Subcutaneous adipose tissue (tissue), 4 donors: ENCODE results near the gene KPNB1. TPM values are rescaled to one million over a fixed set of nuclear protein-coding genes. Genes with fewer than 3 reads are reported as not detected.

ENCODE experiments used
- CTCF ChIP-seq: fragments of 450-650 bp; IDR thresholded peaks from one replicate; pipeline ENCODE4 v1.5.1; 2016; ENCODE audit warnings: low read depth, mild to moderate bottlenecking, control low read depth, antibody characterized with exemption, moderate library complexity
- total RNA-seq, 4 donors: library from RNA; depleted of rRNA; stranded (reverse); fragments of >200 nt; gene quantifications; one replicate each; pipeline ENCODE4 v1.1.0, GENCODE V29; 2016

KPNB1 gene
- total RNA-seq, 4 donors from 2014 or later, result 200 to 235 (median 215) TPM

GRCh38 chr17:47615766-47616424 is 33.8 kb upstream of the KPNB1 start:
- no peak for TF ChIP-seq CTCF

- TF ChIP-seq CTCF, result no peak
Measured at GRCh38 chr17:47618410-47618809, 31.3 kb upstream of the KPNB1 start.

GRCh38 chr17:47620503-47621245 is 29.0 kb upstream of the KPNB1 start:
- no peak for TF ChIP-seq CTCF

GRCh38 chr17:47621293-47622179 is 28.2 kb upstream of the KPNB1 start:
- no peak for TF ChIP-seq CTCF

GRCh38 chr17:47622180-47622549 is 27.6 kb upstream of the KPNB1 start:
- TF ChIP-seq CTCF, result no peak

- no peak for TF ChIP-seq CTCF
Measured at GRCh38 chr17:47624727-47625068, 25.0 kb upstream of the KPNB1 start.

- TF ChIP-seq CTCF, result no peak
Measured at GRCh38 chr17:47628014-47628566, 21.6 kb upstream of the KPNB1 start.
